Heart left ventricle (tissue), 16 donors: ENCODE data around the gene PGF. TPM values are rescaled to one million over a fixed set of nuclear protein-coding genes. Genes with fewer than 3 reads are reported as not detected.

Source experiments
- ATAC-seq, 4 donors: fragments of 200-7000 bp; cut with Tn5 transposase; one replicate each; pipeline ENCODE4 v1.9.1; 2020 to 2022; ENCODE audit warnings: moderate library complexity in 4 of 4, mild to moderate bottlenecking in 3 of 4, moderate number of reproducible peaks in 1 of 4
- DNase-seq, 5 donors: peaks; one replicate each; pipeline ENCODE4 v3.0.0-alpha.2; 2020
- H3K27ac ChIP-seq, 12 donors: fragments of 200-600 bp; sonication (generic) in 4 of 12; one replicate each; pipeline versions ENCODE4 v1.5.0 to v1.8.0; 2016 to 2022; ENCODE audit warnings: mild to moderate bottlenecking in 2 of 12
- H3K27me3 ChIP-seq, 9 donors: fragments of 200-600 bp; sonication (generic) in 2 of 9; one replicate each; pipeline versions ENCODE4 v1.5.1 to v1.8.0; 2016 to 2022; ENCODE audit warnings: mild to moderate bottlenecking in 3 of 9
- H3K36me3 ChIP-seq, 9 donors: fragments of 200-600 bp; sonication (generic) in 2 of 9; one replicate each; pipeline versions ENCODE4 v1.5.0 to v1.8.0; 2018 to 2022; ENCODE audit warnings: mild to moderate bottlenecking in 2 of 9
- H3K4me1 ChIP-seq, 12 donors: fragments of 200-600 bp; sonication (generic) in 4 of 12; one replicate each; pipeline versions ENCODE4 v1.5.0 to v1.8.0; 2016 to 2022; ENCODE audit warnings: mild to moderate bottlenecking in 3 of 12
- H3K4me3 ChIP-seq, 12 donors: fragments of 200-600 bp; sonication (generic) in 4 of 12; one replicate each; pipeline versions ENCODE4 v1.5.0 to v1.8.0; 2017 to 2022; ENCODE audit warnings: mild to moderate bottlenecking in 9 of 12, moderate library complexity in 4 of 12
- H3K9me3 ChIP-seq, 12 donors: fragments of 200-600 bp; sonication (generic) in 4 of 12; one replicate each; pipeline versions ENCODE4 v1.5.0 to v1.8.0; 2016 to 2022; ENCODE audit warnings: mild to moderate bottlenecking in 1 of 12
- CTCF ChIP-seq, 12 donors: fragments of 200-600 bp; sonication (generic) in 4 of 12; IDR thresholded peaks; one replicate each; pipeline versions ENCODE4 v1.5.0 to v1.8.0; 2018 to 2022; ENCODE audit warnings: antibody characterized with exemption in 12 of 12, mild to moderate bottlenecking in 5 of 12
- POLR2A ChIP-seq, 2 donors: fragments of 450-650 bp; IDR thresholded peaks; one replicate each; pipeline ENCODE4 v1.6.1; 2017; ENCODE audit warnings: antibody characterized with exemption in 2 of 2, mild to moderate bottlenecking in 2 of 2, moderate library complexity in 2 of 2
- WGBS, 4 donors: extraction: QIAGEN DNeasy Blood & Tissue Kit in 2 of 4; methylation state at CpG; one replicate each; pipeline versions ENCODE4 v1.1.5 to v1.1.7; 2013 to 2018; 5-methylcytosine and 5-hydroxymethylcytosine counted together
- intact Hi-C, 10 donors: fragments of 100-400 bp; cut with DNase I; formaldehyde crosslinking; loops; one replicate each; pipeline versions ENCODE4 v1.11.1 to v1.14.2; 2022
- polyA plus RNA-seq, 2 donors: library from polyadenylated mRNA; stranded (reverse); fragments of 200-250 nt; gene quantifications; one replicate each; pipeline ENCODE4 v1.2.3, GENCODE V29; 2013
- total RNA-seq, 9 donors: library from RNA; depleted of rRNA in 2 of 9; stranded (reverse); fragments of >200 nt in 2 of 9; fragmentation: NEBNext Ultra II Directional in 3 of 9; extraction: Animal tissue kit (Norgen Biotek cat#: 25700) in 3 of 9; gene quantifications; one replicate each; pipeline versions ENCODE4 v1.1.0 to v1.2.4, GENCODE V29; 2016 to 2023
- donor health status: ischemic (EF 13 %, LVEDD 7.1; RV severe dilation, severe dysfunction).
- donor health status: healthy with polysubstance abuse.
- donor health status: DM: no; HTN: yes; CAD: no.
- donor health status: DM: no; HTN: no; CAD: no.
- donor health status: ischemic (EF 25% LVEDD 6.9; RV normal size, moderate dysfunction).
- donor health status: ischemic (EF 25% LVEDD 5.7; RV mildly dilated, moderate dysfunction).
- donor health status: healthy.
- donor health status: DM: yes; HTN: yes; CAD: no.
- donor health status: ischemic (EF 35%, LVEDD 5.7; RV mildly dilated, moderate dysfunction).
- donor health status: nonischemic (EF 11% LVEDD 7.7; RV severe dilation, severe dysfunction).
- donor health status: DM: yes; HTN: yes; CAD: no.
- donor health status: PGD.
- donor health status: ischemic (EF 29% LVEDD 5.4; RV normal size, mild dysfunction).
- donor health status: nonischemic (EF 23%, LVEDD 6.1; RV moderate dilation, normal function).

PGF gene
- total and polyA plus RNA-seq, 11 donors, result 4.1 to 30.4 (median 5.9) TPM

GRCh38 chr14:74891870-74892269 is 63.5 kb downstream of the PGF start:
- intact Hi-C loops, result no loop called here

More at GRCh38 chr14:74891870-74892269, 63.5 kb downstream of the PGF start:
- ATAC-seq, result peak in 2 of 4 donors; percentile 25 to 34
- Histone ChIP-seq H3K4me1 (peaks cover 0 to 43% (median 18%) of the 10 kb centered on the region in 12 donors), H3K27me3 (no peaks in the 10 kb centered on the region), H3K36me3 (peaks cover 2 to 99% (median 93%) of the 10 kb centered on the region in 9 donors), H3K9me3 (no peaks in the 10 kb centered on the region), H3K4me3 (no peak overlapping the region), H3K27ac (peak overlapping the region in 2 of 12 donors; percentile 13 to 23)
- TF ChIP-seq CTCF (IDR thresholded peaks at IDR 0.05) (no peak), POLR2A (IDR thresholded peaks at IDR 0.05) (no peak)
- 80 to 92% (median 90%) methylated on average over 6 of the region's 6 CpGs for WGBS, 4 donors
- DNase-seq, result no peak

Other genes starting within 250 kb of the PGF start
- gene AREL1, start 242.5 kb downstream of the PGF start, total RNA-seq, result 10 to 100 TPM; 17.1 to 30.9 (median 22.4) TPM
- gene AREL1, start 242.5 kb downstream of the PGF start, polyA plus RNA-seq, result 10 to 100 TPM in 1 of 2 donors, 1 to 10 TPM in 1; 7.8 to 17.8 TPM
- gene FCF1, start 242.5 kb downstream of the PGF start, total RNA-seq, result 10 to 100 TPM; 12.3 to 44.6 (median 36.7) TPM
- gene FCF1, start 242.5 kb downstream of the PGF start, polyA plus RNA-seq, result 10 to 100 TPM in 1 of 2 donors, 1 to 10 TPM in 1; 4.3 to 46.2 TPM
- gene YLPM1, start 192.3 kb downstream of the PGF start, total RNA-seq, result 10 to 100 TPM; 23.1 to 48.1 (median 27.7) TPM
- 10 to 100 TPM; 15.0 to 15.2 TPM for gene YLPM1, start 192.3 kb downstream of the PGF start, polyA plus RNA-seq
- gene PROX2, start 79.5 kb downstream of the PGF start, total RNA-seq, result not detected
- not detected for gene PROX2, start 79.5 kb downstream of the PGF start, polyA plus RNA-seq
- gene DLST, start 73.7 kb downstream of the PGF start, total RNA-seq, result 100 to 1,000 TPM; 152 to 251 (median 209) TPM
- 100 to 1,000 TPM in 1 of 2 donors, 10 to 100 TPM in 1; 75.7 to 159 TPM for gene DLST, start 73.7 kb downstream of the PGF start, polyA plus RNA-seq
- gene RPS6KL1, start 32.3 kb downstream of the PGF start, total RNA-seq, result 10 to 100 TPM in 8 of 9 donors, 1 to 10 TPM in 1; 8.3 to 26.8 (median 17.8) TPM
- 10 to 100 TPM; 12.0 to 18.6 TPM for gene RPS6KL1, start 32.3 kb downstream of the PGF start, polyA plus RNA-seq
- gene EIF2B2, start 47.3 kb upstream of the PGF start, total RNA-seq, result 10 to 100 TPM; 26.2 to 40.9 (median 30.3) TPM
- gene EIF2B2, start 47.3 kb upstream of the PGF start, polyA plus RNA-seq, result 10 to 100 TPM; 16.0 to 68.8 TPM
- 10 to 100 TPM; 11.6 to 23.9 (median 15.3) TPM for gene MLH3, start 95.9 kb upstream of the PGF start, total RNA-seq
- 10 to 100 TPM; 10.3 to 12.0 TPM for gene MLH3, start 95.9 kb upstream of the PGF start, polyA plus RNA-seq
- gene ACYP1, start 108.4 kb upstream of the PGF start, total RNA-seq, result 10 to 100 TPM in 5 of 9 donors, 1 to 10 TPM in 4; 6.7 to 15.9 (median 10.9) TPM
- 10 to 100 TPM; 13.6 to 20.0 TPM for gene ACYP1, start 108.4 kb upstream of the PGF start, polyA plus RNA-seq
- gene ZC2HC1C, start 114.0 kb upstream of the PGF start, total RNA-seq, result 1 to 10 TPM; 3.4 to 9.5 (median 8.4) TPM
- gene ZC2HC1C, start 114.0 kb upstream of the PGF start, polyA plus RNA-seq, result 10 to 100 TPM in 1 of 2 donors, 1 to 10 TPM in 1; 5.4 to 13.3 TPM
- gene NEK9, start 171.5 kb upstream of the PGF start, total RNA-seq, result 100 to 1,000 TPM in 4 of 9 donors, 10 to 100 TPM in 5; 69.0 to 114 (median 98.3) TPM
- 10 to 100 TPM; 40.1 to 41.3 TPM for gene NEK9, start 171.5 kb upstream of the PGF start, polyA plus RNA-seq
- gene TMED10, start 221.0 kb upstream of the PGF start, total RNA-seq, result 100 to 1,000 TPM; 235 to 362 (median 275) TPM
- 100 to 1,000 TPM in 1 of 2 donors, 10 to 100 TPM in 1; 56.4 to 398 TPM for gene TMED10, start 221.0 kb upstream of the PGF start, polyA plus RNA-seq